Thyroid gland (tissue), 4 donors: ENCODE measurements around the gene OSBPL5. TPM values are rescaled to one million over a fixed set of nuclear protein-coding genes. Genes with fewer than 3 reads are reported as not detected.

ENCODE experiments used
- DNase-seq, 2 donors: peaks; one replicate each; pipeline ENCODE4 v3.0.0-alpha.2; 2019
- H3K27ac ChIP-seq, 3 donors: fragments of 200-600 bp; sonication (generic); 1 replicate in 2 of 3; 2 replicates in 1 of 3; pipeline ENCODE4 v1.5.1; 2016 to 2019; ENCODE audit warnings: mild to moderate bottlenecking in 1 of 3, moderate library complexity in 1 of 3
- H3K27me3 ChIP-seq: fragments of 200-600 bp; sonication (generic); one replicate; pipeline ENCODE4 v1.5.1; 2019
- H3K36me3 ChIP-seq, 2 donors: fragments of 200-600 bp; sonication (generic); one replicate each; pipeline ENCODE4 v1.5.1; 2016 to 2019
- H3K4me1 ChIP-seq, 2 donors: fragments of 200-600 bp; sonication (generic); one replicate each; pipeline ENCODE4 v1.5.1; 2017 to 2019
- H3K4me3 ChIP-seq, 3 donors: fragments of 200-600 bp; sonication (generic); replicated peaks in 1 of 3; 1 replicate in 2 of 3; 2 replicates in 1 of 3; pipeline ENCODE4 v1.5.1; 2016; ENCODE audit warnings: mild to moderate bottlenecking in 1 of 3
- H3K9me3 ChIP-seq: fragments of 200-600 bp; sonication (generic); one replicate; pipeline ENCODE4 v1.5.1; 2017
- POLR2A ChIP-seq, 2 donors: fragments of 450-650 bp; IDR thresholded peaks; one replicate each; pipeline ENCODE4 v1.6.1; 2017; ENCODE audit warnings: antibody characterized with exemption in 2 of 2, mild to moderate bottlenecking in 2 of 2, moderate library complexity in 1 of 2
- WGBS, 2 donors: methylation state at CpG; one replicate each; pipeline ENCODE4 v1.1.5; 2017; 5-methylcytosine and 5-hydroxymethylcytosine counted together
- intact Hi-C: fragments of 100-400 bp; cut with DNase I; formaldehyde crosslinking; loops from one replicate; pipeline ENCODE4 v1.15.1; 2023
- total RNA-seq, 4 donors: library from RNA; depleted of rRNA; stranded (reverse); fragments of >200 nt; gene quantifications; one replicate each; pipeline ENCODE4 v1.2.3, GENCODE V29; 2016
- TF ChIP-seq, protein P1 (sequence below), 6 experiments: fragments of 200-600 bp in 3 of 6; fragments of 450-650 bp in 3 of 6; sonication (generic) in 3 of 6; IDR thresholded peaks; one replicate each; pipeline ENCODE4 v1.5.1; 2016 to 2019; ENCODE audit warnings: antibody characterized with exemption in 6 of 6, mild to moderate bottlenecking in 2 of 6, inconsistent platforms in 1 of 6, moderate library complexity in 1 of 6

OSBPL5 gene
- total RNA-seq, 4 donors from 2014 or later, result 24.2 to 46.7 (median 34.4) TPM

DNA sequence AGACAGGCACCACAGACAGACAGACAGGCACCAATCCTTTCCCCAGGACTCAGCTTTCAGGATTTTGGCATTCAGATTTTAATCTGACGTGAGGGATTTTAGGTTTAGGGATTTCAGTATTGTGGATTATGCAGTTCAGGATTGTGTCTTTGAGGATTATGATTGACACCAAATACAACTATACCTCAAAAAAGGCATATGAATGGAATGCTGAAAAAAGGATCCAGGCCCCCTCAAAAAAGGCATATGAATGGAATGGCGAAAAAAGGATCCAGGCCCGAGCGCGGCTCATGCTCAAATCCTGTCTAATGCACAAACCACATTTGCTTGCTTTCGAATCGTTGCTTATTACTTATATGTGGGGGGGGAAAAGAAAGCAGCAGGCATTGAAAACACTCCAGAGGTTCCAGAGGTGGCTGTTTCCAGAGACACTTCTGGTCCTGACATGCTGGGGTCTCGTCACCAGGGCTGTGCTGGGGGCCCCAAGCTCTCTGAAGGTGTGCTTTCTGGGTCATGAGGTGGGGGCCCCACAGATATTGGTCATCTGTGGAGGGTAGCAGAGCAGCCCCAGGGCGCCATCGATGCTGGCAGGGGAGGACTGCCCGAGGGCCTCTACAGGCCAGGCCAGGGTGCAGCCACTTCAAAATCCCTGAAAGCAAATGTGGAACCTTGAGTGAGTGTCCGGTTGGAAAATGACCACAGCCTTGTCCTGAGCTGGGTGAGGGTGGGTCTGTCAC lies 16.8 kb upstream of the OSBPL5 start:
- Histone ChIP-seq H3K27ac (no peak overlapping the region), H3K4me1 (no peaks in the 10 kb centered on the region), H3K4me3 (no peak overlapping the region), H3K27me3 (no peaks in the 10 kb centered on the region), H3K9me3 (no peaks in the 10 kb centered on the region), H3K36me3 (no peaks in the 10 kb centered on the region)
- intact Hi-C loops, result no loop called here
- no peak for DNase-seq
- WGBS, 2 donors, result 82 to 94% methylated on average over 11 to 12 of the region's 12 CpGs
- TF ChIP-seq POLR2A (IDR thresholded peaks at IDR 0.05), result no peak
- TF ChIP-seq, protein P1, sequence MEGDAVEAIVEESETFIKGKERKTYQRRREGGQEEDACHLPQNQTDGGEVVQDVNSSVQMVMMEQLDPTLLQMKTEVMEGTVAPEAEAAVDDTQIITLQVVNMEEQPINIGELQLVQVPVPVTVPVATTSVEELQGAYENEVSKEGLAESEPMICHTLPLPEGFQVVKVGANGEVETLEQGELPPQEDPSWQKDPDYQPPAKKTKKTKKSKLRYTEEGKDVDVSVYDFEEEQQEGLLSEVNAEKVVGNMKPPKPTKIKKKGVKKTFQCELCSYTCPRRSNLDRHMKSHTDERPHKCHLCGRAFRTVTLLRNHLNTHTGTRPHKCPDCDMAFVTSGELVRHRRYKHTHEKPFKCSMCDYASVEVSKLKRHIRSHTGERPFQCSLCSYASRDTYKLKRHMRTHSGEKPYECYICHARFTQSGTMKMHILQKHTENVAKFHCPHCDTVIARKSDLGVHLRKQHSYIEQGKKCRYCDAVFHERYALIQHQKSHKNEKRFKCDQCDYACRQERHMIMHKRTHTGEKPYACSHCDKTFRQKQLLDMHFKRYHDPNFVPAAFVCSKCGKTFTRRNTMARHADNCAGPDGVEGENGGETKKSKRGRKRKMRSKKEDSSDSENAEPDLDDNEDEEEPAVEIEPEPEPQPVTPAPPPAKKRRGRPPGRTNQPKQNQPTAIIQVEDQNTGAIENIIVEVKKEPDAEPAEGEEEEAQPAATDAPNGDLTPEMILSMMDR (IDR thresholded peaks at IDR 0.05), result no peak

DNA sequence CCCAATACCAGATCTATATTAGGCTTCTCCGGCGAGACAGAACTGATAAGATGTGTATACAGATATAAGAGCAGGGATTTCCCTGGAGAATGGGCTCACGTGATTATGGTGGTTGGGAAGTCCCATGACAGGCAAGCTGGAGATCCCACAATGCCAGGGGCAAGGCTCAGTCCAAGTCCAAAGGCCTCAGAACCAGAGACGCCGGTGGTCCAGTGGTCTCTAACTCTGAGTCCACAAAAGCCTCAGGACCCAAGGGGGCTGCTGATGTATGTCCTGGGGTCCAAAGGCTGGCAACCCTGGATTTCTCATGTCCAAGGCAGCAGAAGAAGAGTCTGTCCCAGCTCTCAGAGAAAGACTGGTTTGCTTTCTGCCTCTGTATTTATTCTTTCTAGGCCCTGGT lies 15.8 kb upstream of the OSBPL5 start:
- H3K36me3 ChIP-seq, result no peaks in the 10 kb centered on the region
- intact Hi-C loops, result no loop called here
- no peaks in the 10 kb centered on the region for H3K4me1 ChIP-seq
- 86 to 89% methylated on average over 5 of the region's 5 CpGs for WGBS, 2 donors
- no peak overlapping the region for H3K4me3 ChIP-seq
- no peak overlapping the region for H3K27ac ChIP-seq
- TF ChIP-seq, protein P1 (IDR thresholded peaks at IDR 0.05), result no peak
- no peak for TF ChIP-seq POLR2A (IDR thresholded peaks at IDR 0.05)
- H3K9me3 ChIP-seq, result no peaks in the 10 kb centered on the region
- DNase-seq, result no peak
- H3K27me3 ChIP-seq, result no peaks in the 10 kb centered on the region

DNA sequence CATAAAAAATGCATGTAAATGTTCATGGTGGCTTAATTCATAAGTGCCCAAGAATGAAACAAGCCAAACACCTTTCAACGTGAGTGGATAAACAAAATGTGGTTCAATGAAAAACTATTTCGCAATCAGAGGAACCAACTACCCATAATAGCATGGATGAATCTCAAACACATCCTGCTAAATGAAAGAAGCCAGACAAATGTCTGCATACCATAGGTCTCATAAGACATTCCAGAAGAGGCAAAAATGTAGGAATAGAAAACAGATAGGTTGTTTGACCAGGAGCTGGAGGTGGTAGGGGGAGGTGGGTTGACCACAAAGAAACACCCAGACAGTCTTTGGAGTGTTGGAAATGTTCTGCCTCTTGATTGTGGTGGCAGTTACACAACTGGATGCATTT lies 13.2 kb upstream of the OSBPL5 start:
- WGBS, 2 donors, result 60 to 61% methylated on average over 2 of the region's 2 CpGs
- Histone ChIP-seq H3K36me3 (no peaks in the 10 kb centered on the region), H3K4me3 (no peak overlapping the region), H3K9me3 (no peaks in the 10 kb centered on the region), H3K27ac (no peak overlapping the region), H3K4me1 (no peaks in the 10 kb centered on the region), H3K27me3 (no peaks in the 10 kb centered on the region)
- TF ChIP-seq, protein P1 (IDR thresholded peaks at IDR 0.05), result no peak
- no peak for TF ChIP-seq POLR2A (IDR thresholded peaks at IDR 0.05)
- DNase-seq, result no peak
- intact Hi-C loops, result no loop called here

DNA sequence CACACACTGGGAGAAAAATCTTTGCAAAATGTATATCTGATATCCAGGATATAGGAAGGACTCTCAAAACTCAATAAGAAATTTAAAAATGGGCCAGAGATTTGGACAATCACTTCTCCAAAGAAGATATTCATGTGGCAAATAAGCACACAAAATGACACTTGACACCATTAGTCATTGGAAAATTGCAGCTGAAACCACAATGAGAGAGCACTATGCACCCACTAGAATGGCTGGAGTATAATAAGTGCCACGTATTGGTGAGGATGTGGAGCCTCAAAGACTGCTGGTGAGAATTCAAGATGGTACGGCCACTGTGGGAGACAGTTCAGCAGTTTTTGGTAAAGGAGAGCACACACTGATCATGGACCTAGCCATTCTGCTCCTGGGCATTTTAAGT lies 12.8 kb upstream of the OSBPL5 start:
- Histone ChIP-seq H3K4me1 (no peaks in the 10 kb centered on the region), H3K27me3 (no peaks in the 10 kb centered on the region), H3K36me3 (no peaks in the 10 kb centered on the region), H3K9me3 (no peaks in the 10 kb centered on the region), H3K27ac (no peak overlapping the region), H3K4me3 (no peak overlapping the region)
- WGBS, 2 donors, result 76 to 77% methylated on average over 2 of the region's 2 CpGs
- no peak for DNase-seq
- TF ChIP-seq POLR2A (IDR thresholded peaks at IDR 0.05), result no peak
- TF ChIP-seq, protein P1 (IDR thresholded peaks at IDR 0.05), result no peak
- intact Hi-C loops, result no loop called here

DNA sequence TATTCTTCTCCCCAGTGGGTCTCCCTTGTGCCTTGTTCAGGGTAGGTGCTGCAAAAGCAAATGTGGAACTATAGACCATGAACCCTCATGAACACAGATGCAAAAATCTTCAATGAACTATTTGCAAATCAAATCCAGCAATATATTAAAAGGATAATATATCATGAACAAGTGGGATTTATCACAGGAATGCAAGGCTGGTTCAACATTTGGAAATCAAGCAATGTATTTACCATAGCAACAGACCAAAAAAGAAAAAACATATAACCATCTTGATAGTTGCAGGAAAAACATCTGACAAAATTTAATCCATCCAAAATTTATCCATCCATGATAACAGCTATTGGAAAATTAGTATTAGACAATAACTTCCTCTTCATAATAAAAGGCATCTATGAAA lies 11.4 kb upstream of the OSBPL5 start:
- intact Hi-C loops, result no loop called here

More for the DNA sequence above, 11.4 kb upstream of the OSBPL5 start:
- H3K4me1 ChIP-seq, result no peaks in the 10 kb centered on the region
- TF ChIP-seq, protein P1 (IDR thresholded peaks at IDR 0.05), result no peak
- no peak for TF ChIP-seq POLR2A (IDR thresholded peaks at IDR 0.05)
- no peaks in the 10 kb centered on the region for H3K27me3 ChIP-seq
- H3K36me3 ChIP-seq, result no peaks in the 10 kb centered on the region
- no peak overlapping the region for H3K4me3 ChIP-seq
- DNase-seq, result no peak
- no peak overlapping the region for H3K27ac ChIP-seq
- no peaks in the 10 kb centered on the region for H3K9me3 ChIP-seq
